ELR (cell line): ENCODE data around the gene MFAP1.
"Not testable (repeated sequence)": the region's sequence is repeated elsewhere in the genome, so short reads cannot be mapped to it uniquely, and the experiment has no call there.

Source experiments
- DNase-seq: peaks from one replicate; pipeline ENCODE4 v3.0.0-alpha.2; 2015; ENCODE audit warnings: low read depth

The MFAP1 gene

GRCh38 chr15:43821505-43821904 is 3.0 kb downstream of the MFAP1 start:
- no peak for DNase-seq

GRCh38 chr15:43815064-43815463 is 9.4 kb downstream of the MFAP1 start:
- not testable (repeated sequence) for DNase-seq

GRCh38 chr15:43808960-43809678 is 15.4 kb downstream of the MFAP1 start:
- DNase-seq: no peak

- DNase-seq: no peak
Measured at GRCh38 chr15:43808435-43808950, 16.0 kb downstream of the MFAP1 start.

- DNase-seq: not testable (repeated sequence)
Measured at GRCh38 chr15:43802676-43803075, 21.8 kb downstream of the MFAP1 start.

GRCh38 chr15:43800286-43801141 is 24.0 kb downstream of the MFAP1 start, which contains the start of gene HYPK:
TSS of gene HYPK (plus strand) at chr15:43800599. CDS start at chr15:43800623, 24 bp downstream.
- DNase-seq: peak; percentile 87

GRCh38 chr15:43799945-43800285 is 24.6 kb downstream of the MFAP1 start, which contains the start of gene SERINC4:
TSS of gene SERINC4 (minus strand) at chr15:43800220. CDS start at chr15:43799986, 234 bp downstream.
- no peak for DNase-seq

GRCh38 chr15:43799209-43799944 is 25.1 kb downstream of the MFAP1 start:
- no peak for DNase-seq

GRCh38 chr15:43796566-43796965 is 27.9 kb downstream of the MFAP1 start:
- no peak for DNase-seq

GRCh38 chr15:43795997-43796396 is 28.5 kb downstream of the MFAP1 start:
- no peak for DNase-seq

GRCh38 chr15:43795197-43795596 is 29.3 kb downstream of the MFAP1 start:
- DNase-seq: no peak

- peak; percentile 82 for DNase-seq
Measured at GRCh38 chr15:43794269-43795037, 30.0 kb downstream of the MFAP1 start.

- DNase-seq: no peak
Measured at GRCh38 chr15:43793647-43794046, 30.8 kb downstream of the MFAP1 start.

- peak; percentile 52 for DNase-seq
Measured at GRCh38 chr15:43792761-43793476, 31.6 kb downstream of the MFAP1 start.

GRCh38 chr15:43791993-43792760 is 32.3 kb downstream of the MFAP1 start, which contains the start of gene SERF2:
TSS of gene SERF2 (plus strand) at chr15:43792320. CDS start at chr15:43792377, 57 bp downstream.
- peak; percentile 99 for DNase-seq

GRCh38 chr15:43789409-43789808 is 35.1 kb downstream of the MFAP1 start:
- no peak for DNase-seq

- no peak for DNase-seq
Measured at GRCh38 chr15:43779016-43779415, 45.5 kb downstream of the MFAP1 start.

- peak; percentile 84 for DNase-seq
Measured at GRCh38 chr15:43777267-43777914, 47.1 kb downstream of the MFAP1 start.

GRCh38 chr15:43776718-43777266 is 47.7 kb downstream of the MFAP1 start, which contains the start of gene ELL3:
TSS of gene ELL3 (minus strand) at chr15:43776966. CDS start at chr15:43776901, 65 bp downstream.
- DNase-seq: peak; percentile 82
